AG09319 (cell line): ENCODE results near the gene SYNPR.
"Not testable (repeated sequence)": the region's sequence is repeated elsewhere in the genome, so short reads cannot be mapped to it uniquely, and the experiment has no call there.

Source experiments
- DNase-seq: peaks from one replicate; pipeline ENCODE4 v3.0.0-alpha.2; 2010; ENCODE audit warnings: low read depth; ENCODE audit errors: extremely low read depth
- CTCF ChIP-seq: IDR thresholded peaks from 2 replicates; pipeline ENCODE4 v1.5.1; 2011; ENCODE audit warnings: low read depth, mild to moderate bottlenecking, inconsistent platforms, low read length, moderate library complexity

Gene SYNPR

GRCh38 chr3:63244486-63244885, 33.6 kb upstream of the SYNPR start:
- TF ChIP-seq CTCF: no peak
- no peak for DNase-seq

- TF ChIP-seq CTCF: no peak
- DNase-seq: no peak
These were observed 32.3 kb upstream of the SYNPR start for GRCh38 chr3:63245726-63246241.

- DNase-seq: no peak
- TF ChIP-seq CTCF: no peak
These were observed 30.1 kb upstream of the SYNPR start for GRCh38 chr3:63248015-63248414.

- no peak for DNase-seq
- TF ChIP-seq CTCF: no peak
These were observed 26.6 kb upstream of the SYNPR start for GRCh38 chr3:63251499-63251898.

- not testable (repeated sequence) for DNase-seq
These were observed 22.3 kb upstream of the SYNPR start for GRCh38 chr3:63255819-63256218.

GRCh38 chr3:63264716-63265115, 13.4 kb upstream of the SYNPR start:
- DNase-seq: no peak

GRCh38 chr3:63274359-63274758, 3.7 kb upstream of the SYNPR start:
- no peak for TF ChIP-seq CTCF
- DNase-seq: no peak

More at GRCh38 chr3:63264716-63265115, 13.4 kb upstream of the SYNPR start:
- no peak for TF ChIP-seq CTCF
